ENCODE data around the gene AK5. TPM values are rescaled to one million over a fixed set of nuclear protein-coding genes. Genes with fewer than 3 reads are reported as not detected.
"Not testable (repeated sequence)": the region's sequence is repeated elsewhere in the genome, so short reads cannot be mapped to it uniquely, and the experiment has no call there.

The AK5 gene
- total RNA-seq, 1 donor from 2014 or later, result not detected

GRCh38 chr1:77405186-77405585 is 123.4 kb downstream of the AK5 start:
- Mint-ChIP-seq H3K4me1 (peaks cover 6% of the 10 kb centered on the region), H3K27ac (no peak overlapping the region), H3K9me3 (peaks cover 25% of the 10 kb centered on the region), H3K4me3 (no peak overlapping the region), H3K27me3 (ENCODE audit: low read depth) (no peaks in the 10 kb centered on the region), H3K36me3 (peaks cover 3% of the 10 kb centered on the region)
- DNase-seq (ENCODE audit: low spot score in 2 of 2, unreplicated experiment in 2 of 2), result no peak
- TF ChIP-seq CTCF (IDR thresholded peaks at IDR 0.05; ENCODE audit: unreplicated experiment), result no peak

- no peak for TF ChIP-seq CTCF (IDR thresholded peaks at IDR 0.05; ENCODE audit: unreplicated experiment)
- Mint-ChIP-seq H3K9me3 (peaks cover 25% of the 10 kb centered on the region), H3K27me3 (ENCODE audit: low read depth) (no peaks in the 10 kb centered on the region), H3K27ac (no peak overlapping the region), H3K4me1 (peaks cover 6% of the 10 kb centered on the region), H3K4me3 (no peak overlapping the region), H3K36me3 (peaks cover 3% of the 10 kb centered on the region)
- no peak for DNase-seq (ENCODE audit: low spot score in 2 of 2, unreplicated experiment in 2 of 2)
These were observed 124.8 kb downstream of the AK5 start for GRCh38 chr1:77406661-77407060.

- Mint-ChIP-seq H3K36me3 (peaks cover 3% of the 10 kb centered on the region), H3K27ac (no peak overlapping the region), H3K27me3 (ENCODE audit: low read depth) (no peaks in the 10 kb centered on the region), H3K4me3 (no peak overlapping the region), H3K9me3 (peaks cover 25% of the 10 kb centered on the region), H3K4me1 (peaks cover 13% of the 10 kb centered on the region)
- no peak for TF ChIP-seq CTCF (IDR thresholded peaks at IDR 0.05; ENCODE audit: unreplicated experiment)
- no peak for DNase-seq (ENCODE audit: low spot score in 2 of 2, unreplicated experiment in 2 of 2)
These were observed 126.0 kb downstream of the AK5 start for GRCh38 chr1:77407738-77408375.

- H3K4me3 Mint-ChIP-seq; H3K36me3 Mint-ChIP-seq; H3K27ac Mint-ChIP-seq; DNase-seq (ENCODE audit: low spot score in 2 of 2, unreplicated experiment in 2 of 2); H3K27me3 Mint-ChIP-seq (ENCODE audit: low read depth): not testable (repeated sequence)
- H3K9me3 Mint-ChIP-seq, result peaks cover 25% of the 10 kb centered on the region
- peaks cover 22% of the 10 kb centered on the region for H3K4me1 Mint-ChIP-seq
These were observed 127.1 kb downstream of the AK5 start for GRCh38 chr1:77408933-77409332.

GRCh38 chr1:77412069-77412819 is 130.4 kb downstream of the AK5 start:
- no peaks in the 10 kb centered on the region for H3K27me3 Mint-ChIP-seq (ENCODE audit: low read depth)
- H3K27ac Mint-ChIP-seq, result peak overlapping the region; percentile 21
- peaks cover 16% of the 10 kb centered on the region for H3K4me1 Mint-ChIP-seq
- no peak for DNase-seq (ENCODE audit: low spot score in 2 of 2, unreplicated experiment in 2 of 2)
- H3K9me3 Mint-ChIP-seq, result peaks cover 26% of the 10 kb centered on the region
- TF ChIP-seq CTCF (IDR thresholded peaks at IDR 0.05; ENCODE audit: unreplicated experiment), result no peak
- peaks cover 3% of the 10 kb centered on the region for H3K36me3 Mint-ChIP-seq
- no peak overlapping the region for H3K4me3 Mint-ChIP-seq

GRCh38 chr1:77412820-77413530 is 131.2 kb downstream of the AK5 start:
- DNase-seq (ENCODE audit: low spot score in 2 of 2, unreplicated experiment in 2 of 2), result no peak
- Mint-ChIP-seq H3K4me1 (peaks cover 16% of the 10 kb centered on the region), H3K4me3 (no peak overlapping the region), H3K27me3 (ENCODE audit: low read depth) (no peaks in the 10 kb centered on the region), H3K36me3 (peaks cover under 1% of the 10 kb centered on the region), H3K27ac (no peak overlapping the region), H3K9me3 (peaks cover 23% of the 10 kb centered on the region)
- no peak for TF ChIP-seq CTCF (IDR thresholded peaks at IDR 0.05; ENCODE audit: unreplicated experiment)
